ENCODE measurements around the gene SNX24.

SNX24 gene

GRCh38 chr5:122982376-122982775, 137.0 kb downstream of the SNX24 start:
- Histone ChIP-seq H3K27me3 (ENCODE audit: insufficient read depth, insufficient read length) (no peaks in the 10 kb centered on the region), H3K4me3 (ENCODE audit: insufficient read length, low read depth) (no peak overlapping the region), H3K4me1 (ENCODE audit: insufficient read depth, insufficient read length) (no peaks in the 10 kb centered on the region), H3K36me3 (ENCODE audit: insufficient read depth, insufficient read length, low read length) (no peaks in the 10 kb centered on the region), H3K9ac (ENCODE audit: insufficient read length, low read depth) (no peak overlapping the region), H3K9me3 (ENCODE audit: insufficient read depth, low read length) (no peaks in the 10 kb centered on the region)
- no peak for DNase-seq (ENCODE audit: low read depth, low spot score)
- no peak for TF ChIP-seq ZNF274 (IDR thresholded peaks at IDR 0.05; ENCODE audit: low read depth, low read length)

GRCh38 chr5:122984425-122984824, 139.0 kb downstream of the SNX24 start:
- Histone ChIP-seq H3K9me3 (ENCODE audit: insufficient read depth, low read length) (no peaks in the 10 kb centered on the region), H3K4me1 (ENCODE audit: insufficient read depth, insufficient read length) (no peaks in the 10 kb centered on the region), H3K9ac (ENCODE audit: insufficient read length, low read depth) (no peak overlapping the region), H3K36me3 (ENCODE audit: insufficient read depth, insufficient read length, low read length) (no peaks in the 10 kb centered on the region), H3K4me3 (ENCODE audit: insufficient read length, low read depth) (no peak overlapping the region), H3K27me3 (ENCODE audit: insufficient read depth, insufficient read length) (no peaks in the 10 kb centered on the region)
- no peak for DNase-seq (ENCODE audit: low read depth, low spot score)
- TF ChIP-seq ZNF274 (IDR thresholded peaks at IDR 0.05; ENCODE audit: low read depth, low read length) = no peak
- TF ChIP-seq YY1 (IDR thresholded peaks at IDR 0.05; ENCODE audit: insufficient read depth, insufficient read length) = no peak
- TF ChIP-seq SUZ12 (IDR thresholded peaks at IDR 0.05; ENCODE audit: extremely low read depth, insufficient read depth, insufficient read length) = no peak

GRCh38 chr5:122985006-122985700, 139.7 kb downstream of the SNX24 start:
- Histone ChIP-seq H3K27me3 (ENCODE audit: insufficient read depth, insufficient read length) (no peaks in the 10 kb centered on the region), H3K9me3 (ENCODE audit: insufficient read depth, low read length) (no peaks in the 10 kb centered on the region), H3K4me3 (ENCODE audit: insufficient read length, low read depth) (no peak overlapping the region), H3K4me1 (ENCODE audit: insufficient read depth, insufficient read length) (no peaks in the 10 kb centered on the region), H3K36me3 (ENCODE audit: insufficient read depth, insufficient read length, low read length) (no peaks in the 10 kb centered on the region), H3K9ac (ENCODE audit: insufficient read length, low read depth) (no peak overlapping the region)
- DNase-seq (ENCODE audit: low read depth, low spot score) = no peak
- no peak for TF ChIP-seq ZNF274 (IDR thresholded peaks at IDR 0.05; ENCODE audit: low read depth, low read length)
- no peak for TF ChIP-seq SUZ12 (IDR thresholded peaks at IDR 0.05; ENCODE audit: extremely low read depth, insufficient read depth, insufficient read length)
- no peak for TF ChIP-seq YY1 (IDR thresholded peaks at IDR 0.05; ENCODE audit: insufficient read depth, insufficient read length)

- H3K9ac ChIP-seq (ENCODE audit: insufficient read length, low read depth) = no peak overlapping the region
- H3K27me3 ChIP-seq (ENCODE audit: insufficient read depth, insufficient read length) = no peaks in the 10 kb centered on the region
- H3K9me3 ChIP-seq (ENCODE audit: insufficient read depth, low read length) = no peaks in the 10 kb centered on the region
- H3K4me1 ChIP-seq (ENCODE audit: insufficient read depth, insufficient read length) = no peaks in the 10 kb centered on the region
- TF ChIP-seq YY1 (IDR thresholded peaks at IDR 0.05; ENCODE audit: insufficient read depth, insufficient read length) (no peak), ZNF274 (IDR thresholded peaks at IDR 0.05; ENCODE audit: low read depth, low read length) (no peak), SUZ12 (IDR thresholded peaks at IDR 0.05; ENCODE audit: extremely low read depth, insufficient read depth, insufficient read length) (no peak)
- no peak overlapping the region for H3K4me3 ChIP-seq (ENCODE audit: insufficient read length, low read depth)
- H3K36me3 ChIP-seq (ENCODE audit: insufficient read depth, insufficient read length, low read length) = no peaks in the 10 kb centered on the region
- DNase-seq (ENCODE audit: low read depth, low spot score) = no peak
These were observed 140.7 kb downstream of the SNX24 start for GRCh38 chr5:122985954-122986721.

GRCh38 chr5:122996091-122996490, 150.7 kb downstream of the SNX24 start:
- Histone ChIP-seq H3K9ac (ENCODE audit: insufficient read length, low read depth) (no peak overlapping the region), H3K9me3 (ENCODE audit: insufficient read depth, low read length) (no peaks in the 10 kb centered on the region), H3K4me3 (ENCODE audit: insufficient read length, low read depth) (no peak overlapping the region), H3K27me3 (ENCODE audit: insufficient read depth, insufficient read length) (no peaks in the 10 kb centered on the region), H3K36me3 (ENCODE audit: insufficient read depth, insufficient read length, low read length) (no peaks in the 10 kb centered on the region), H3K4me1 (ENCODE audit: insufficient read depth, insufficient read length) (no peaks in the 10 kb centered on the region)
- TF ChIP-seq ZNF274 (IDR thresholded peaks at IDR 0.05; ENCODE audit: low read depth, low read length) = no peak
- DNase-seq (ENCODE audit: low read depth, low spot score) = no peak

- no peaks in the 10 kb centered on the region for H3K9me3 ChIP-seq (ENCODE audit: insufficient read depth, low read length)
- no peaks in the 10 kb centered on the region for H3K27me3 ChIP-seq (ENCODE audit: insufficient read depth, insufficient read length)
- no peak overlapping the region for H3K4me3 ChIP-seq (ENCODE audit: insufficient read length, low read depth)
- peak; percentile 20 for DNase-seq (ENCODE audit: low read depth, low spot score)
- H3K36me3 ChIP-seq (ENCODE audit: insufficient read depth, insufficient read length, low read length) = no peaks in the 10 kb centered on the region
- H3K9ac ChIP-seq (ENCODE audit: insufficient read length, low read depth) = no peak overlapping the region
- H3K4me1 ChIP-seq (ENCODE audit: insufficient read depth, insufficient read length) = no peaks in the 10 kb centered on the region
- TF ChIP-seq SUZ12 (IDR thresholded peaks at IDR 0.05; ENCODE audit: extremely low read depth, insufficient read depth, insufficient read length) (no peak), ZNF274 (IDR thresholded peaks at IDR 0.05; ENCODE audit: low read depth, low read length) (no peak), YY1 (IDR thresholded peaks at IDR 0.05; ENCODE audit: insufficient read depth, insufficient read length) (no peak)
These were observed 151.9 kb downstream of the SNX24 start for GRCh38 chr5:122997294-122997693.

GRCh38 chr5:122999947-123000563, 154.6 kb downstream of the SNX24 start:
- Histone ChIP-seq H3K27me3 (ENCODE audit: insufficient read depth, insufficient read length) (no peaks in the 10 kb centered on the region), H3K9ac (ENCODE audit: insufficient read length, low read depth) (no peak overlapping the region), H3K4me3 (ENCODE audit: insufficient read length, low read depth) (no peak overlapping the region), H3K9me3 (ENCODE audit: insufficient read depth, low read length) (no peaks in the 10 kb centered on the region), H3K36me3 (ENCODE audit: insufficient read depth, insufficient read length, low read length) (no peaks in the 10 kb centered on the region), H3K4me1 (ENCODE audit: insufficient read depth, insufficient read length) (no peaks in the 10 kb centered on the region)
- peak; percentile 15 for DNase-seq (ENCODE audit: low read depth, low spot score)
- TF ChIP-seq SUZ12 (IDR thresholded peaks at IDR 0.05; ENCODE audit: extremely low read depth, insufficient read depth, insufficient read length) (no peak), YY1 (IDR thresholded peaks at IDR 0.05; ENCODE audit: insufficient read depth, insufficient read length) (no peak), ZNF274 (IDR thresholded peaks at IDR 0.05; ENCODE audit: low read depth, low read length) (no peak)

Measured in NT2/D1 (cell line).